GM21390 (cell line): ENCODE data around the gene SIPA1L2.
"Not testable (repeated sequence)": the region's sequence is repeated elsewhere in the genome, so short reads cannot be mapped to it uniquely, and the experiment has no call there.

Experiments used
- ATAC-seq: cut with Tn5 transposase; IDR thresholded peaks from one replicate; pipeline ENCODE4 v1.9.1; 2021; ENCODE audit not compliant: unreplicated experiment

Gene SIPA1L2

DNA sequence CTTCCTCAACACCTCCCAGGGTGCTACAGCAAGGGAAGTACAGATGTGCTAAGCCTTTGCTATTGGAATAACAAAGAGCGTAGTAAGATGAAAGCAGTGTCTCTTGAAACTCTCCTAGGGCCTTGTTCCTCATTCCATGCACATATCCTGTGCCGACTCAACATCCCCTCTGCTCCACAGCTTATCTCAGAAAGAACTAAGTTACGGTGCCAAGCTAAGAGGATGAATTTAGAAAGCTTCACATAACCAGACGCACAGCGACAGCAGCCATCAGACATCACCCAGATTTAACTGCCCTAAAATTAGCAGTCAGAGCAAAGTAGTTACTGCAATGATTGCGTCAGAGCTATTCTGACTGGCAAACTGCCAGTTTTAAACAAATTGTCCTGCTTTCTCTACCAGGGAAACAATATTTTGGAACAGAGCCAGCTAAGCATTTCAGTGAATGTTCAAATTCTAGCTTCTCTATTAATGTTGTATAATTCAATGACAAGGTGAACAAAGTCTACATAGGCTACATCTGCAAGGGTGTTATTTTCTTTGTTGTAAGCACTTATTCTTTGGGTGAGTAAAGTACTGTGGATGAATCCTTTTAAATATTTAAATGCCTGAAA, 9.5 kb downstream of the SIPA1L2 start:
- ATAC-seq, result no peak

DNA sequence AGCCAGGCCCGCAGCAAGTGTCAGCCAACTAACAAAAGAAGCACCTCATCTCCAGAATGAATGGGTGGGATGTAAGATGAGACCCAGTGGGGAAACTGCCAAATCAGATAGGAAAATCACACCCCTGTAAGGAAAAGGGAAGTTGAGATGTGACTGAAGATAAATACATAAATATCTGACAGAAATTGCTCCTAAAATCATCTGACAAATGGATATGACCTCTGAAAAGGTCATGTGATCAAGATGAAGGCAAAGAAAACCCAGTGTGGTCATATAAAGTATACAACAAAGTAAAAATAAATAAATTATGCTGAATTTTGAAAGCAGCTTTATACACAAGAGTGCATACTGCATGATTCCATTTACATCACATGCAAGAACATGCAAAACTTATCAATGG, 12.7 kb downstream of the SIPA1L2 start:
- no peak for ATAC-seq

DNA sequence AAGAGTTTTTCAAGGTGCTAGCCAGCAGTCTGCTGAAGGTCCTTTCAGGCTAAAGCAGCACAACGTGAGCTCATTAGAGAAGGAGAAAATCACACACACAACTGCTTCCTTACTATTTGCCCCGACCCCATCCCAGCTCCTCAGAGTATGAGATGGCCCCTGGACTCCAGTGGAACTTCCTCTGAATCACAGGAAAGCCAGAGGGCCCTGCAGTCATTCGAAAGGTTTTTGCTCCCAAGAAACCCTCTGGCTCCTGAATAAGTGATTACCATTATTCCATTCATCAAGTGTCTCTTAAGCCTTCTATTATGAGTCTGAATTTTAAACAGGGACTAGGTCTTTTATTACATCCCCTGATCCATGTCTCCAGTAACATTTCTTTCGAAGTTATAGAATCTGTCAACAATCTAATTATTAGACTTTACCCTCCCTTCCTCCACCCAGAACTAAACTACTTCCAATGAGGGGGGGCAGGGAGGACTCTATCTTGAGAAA, 14.6 kb downstream of the SIPA1L2 start:
- ATAC-seq, result no peak

DNA sequence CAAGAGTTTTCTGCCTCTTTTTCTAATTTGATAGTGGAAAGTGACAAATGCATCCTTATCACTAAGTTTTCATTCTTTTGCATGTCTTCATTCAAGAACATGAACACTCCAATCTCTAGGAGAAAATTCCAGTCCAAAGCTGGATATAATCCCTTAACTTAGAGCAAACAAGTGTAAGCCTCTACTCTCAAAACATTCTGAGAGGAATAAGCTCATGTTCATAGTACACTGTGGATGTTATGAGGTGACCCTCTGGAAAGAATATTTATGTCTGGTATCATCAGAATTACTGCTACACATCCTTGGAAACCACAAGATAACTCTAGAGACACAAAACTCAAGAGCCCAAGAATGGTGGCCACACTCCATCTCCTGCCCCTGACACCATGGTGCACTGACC, 15.1 kb downstream of the SIPA1L2 start:
- no peak for ATAC-seq

DNA sequence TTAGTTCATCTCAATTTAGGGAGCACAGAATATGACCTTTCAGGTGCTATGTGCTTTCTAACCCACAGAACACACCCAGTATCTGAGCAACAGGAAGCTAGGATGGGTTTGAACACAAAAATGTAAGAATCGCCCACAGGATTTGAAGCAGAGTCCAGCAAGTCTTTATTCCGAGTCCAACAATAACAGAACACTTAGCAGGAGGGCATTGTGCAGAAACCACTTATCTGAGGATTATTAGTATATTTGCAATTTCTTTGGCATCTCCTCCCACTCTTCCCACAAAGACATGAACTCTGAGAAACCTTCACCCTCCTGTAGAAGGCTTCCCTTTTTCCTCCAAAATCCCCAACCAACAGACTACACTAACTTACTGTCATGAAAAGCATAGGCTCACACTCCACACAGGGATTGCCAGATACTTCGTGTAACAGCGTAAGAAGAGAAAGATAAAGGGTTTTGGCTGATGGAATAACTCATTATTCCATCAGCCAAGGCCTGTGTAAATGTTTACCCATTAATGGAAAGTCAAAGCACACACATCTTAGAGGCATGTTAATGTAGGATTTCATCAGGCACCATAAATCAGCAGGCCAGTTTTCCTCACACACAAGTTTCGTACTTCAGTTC, 16.1 kb downstream of the SIPA1L2 start:
- ATAC-seq, result no peak

DNA sequence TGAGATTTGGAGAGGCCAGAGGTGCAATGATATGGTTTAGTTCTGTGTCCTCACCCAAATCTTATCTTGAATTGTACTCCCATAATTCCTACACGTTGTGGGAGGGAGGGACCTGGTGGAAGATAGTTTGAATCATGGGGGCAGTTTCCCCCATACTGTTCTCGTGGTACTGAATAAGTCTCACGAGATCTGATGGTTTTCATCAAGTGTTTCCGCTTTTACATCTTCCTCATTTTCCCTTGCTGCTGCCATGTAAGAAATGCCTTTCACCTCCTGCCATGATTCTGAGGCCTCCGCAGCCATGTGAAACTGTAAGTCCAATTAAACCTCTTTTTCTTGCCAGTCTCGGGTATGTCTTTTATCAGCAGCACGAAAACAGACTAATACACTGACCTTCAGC, 17.1 kb downstream of the SIPA1L2 start:
- not testable (repeated sequence) for ATAC-seq

DNA sequence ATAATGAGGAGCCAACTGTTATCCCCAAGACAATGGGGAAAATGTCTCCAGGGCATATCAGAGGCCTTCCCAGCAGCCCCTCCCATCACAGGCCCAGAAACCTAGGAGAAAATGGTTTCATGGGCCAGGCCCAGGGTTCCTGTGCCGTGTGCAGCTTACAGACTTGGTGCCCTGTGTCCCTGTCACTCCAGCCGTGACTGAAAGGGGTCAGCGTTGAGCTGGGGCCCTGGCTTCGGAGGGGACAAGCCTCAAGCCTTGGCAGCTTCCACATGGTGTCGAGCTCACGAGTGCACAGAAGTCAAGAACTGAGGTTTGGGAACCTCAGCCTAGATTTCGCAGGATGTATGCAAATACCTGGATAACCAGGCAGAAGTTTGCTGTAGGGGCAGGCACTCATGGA, 18.1 kb downstream of the SIPA1L2 start:
- no peak for ATAC-seq

DNA sequence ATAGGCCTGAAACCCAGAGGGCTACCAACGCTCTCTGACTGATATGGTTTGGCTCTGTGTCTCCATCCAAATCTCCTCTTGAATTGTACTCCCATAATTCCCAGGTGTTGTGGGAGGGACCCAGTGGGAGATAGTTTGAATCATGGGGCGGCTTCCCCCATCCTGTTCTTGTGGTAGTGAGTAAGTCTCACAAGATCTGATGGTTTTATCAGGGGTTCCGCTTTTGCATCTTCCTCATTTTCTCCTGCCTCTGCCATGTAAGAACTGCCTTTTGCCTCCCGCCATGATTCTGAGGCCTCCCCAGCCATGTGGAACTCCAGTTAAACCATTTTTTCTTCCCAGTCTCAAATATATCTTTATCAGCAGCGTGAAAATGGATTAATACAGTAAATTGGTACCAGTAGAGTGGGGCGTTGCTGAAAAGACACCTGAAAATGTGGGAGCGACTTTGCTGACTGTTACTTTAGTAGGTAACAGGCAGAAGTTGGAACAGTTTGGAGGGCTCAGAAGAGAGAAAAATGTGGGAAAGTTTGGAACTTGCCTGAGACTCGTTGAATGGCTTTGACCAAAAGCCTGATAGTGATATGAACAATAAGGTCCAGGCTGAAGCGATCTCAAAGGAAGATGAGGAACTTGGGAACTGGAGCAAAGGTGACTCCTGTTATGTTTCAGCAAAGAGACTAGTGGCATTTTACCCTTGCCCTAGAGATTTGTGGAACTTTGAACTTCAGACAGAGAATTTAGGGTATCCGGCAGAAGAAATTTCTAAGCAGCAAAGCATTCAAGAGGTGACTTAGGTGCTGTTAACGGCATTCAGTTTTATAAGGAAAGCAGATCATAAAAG, 18.8 kb downstream of the SIPA1L2 start:
- not testable (repeated sequence) for ATAC-seq

DNA sequence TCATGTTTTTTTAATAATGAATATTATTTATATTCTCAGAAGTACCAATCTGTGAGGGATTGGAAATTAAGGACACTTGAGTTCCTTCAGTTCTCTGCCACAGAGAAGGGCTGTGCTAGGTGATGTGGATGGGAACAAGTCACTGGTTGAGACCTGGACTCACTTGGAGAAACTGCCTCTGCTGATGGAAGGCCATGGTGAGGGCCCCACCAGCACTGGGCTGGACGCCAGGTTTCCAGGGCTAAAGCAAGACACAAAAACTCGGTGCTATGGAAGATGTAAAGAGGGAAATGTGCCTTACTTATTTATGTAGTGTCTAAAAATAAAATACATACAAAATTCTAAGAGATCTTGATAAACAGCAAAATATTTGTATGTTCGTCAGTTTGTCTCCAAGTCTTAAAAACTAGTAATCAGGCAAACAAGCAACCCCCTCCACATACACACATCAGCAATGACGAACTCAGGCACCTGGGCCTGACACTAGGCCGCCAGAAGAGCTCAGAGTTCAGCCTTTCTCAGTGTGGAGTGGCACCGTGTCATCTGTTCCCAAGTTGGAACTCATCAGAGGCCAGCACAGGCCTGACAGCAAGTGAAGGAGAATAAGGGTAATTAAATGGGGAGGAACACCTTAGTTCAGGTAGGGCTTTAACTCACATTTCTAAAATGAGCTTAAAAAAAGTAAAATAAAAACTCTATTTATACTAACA, 19.6 kb downstream of the SIPA1L2 start:
- no peak for ATAC-seq

DNA sequence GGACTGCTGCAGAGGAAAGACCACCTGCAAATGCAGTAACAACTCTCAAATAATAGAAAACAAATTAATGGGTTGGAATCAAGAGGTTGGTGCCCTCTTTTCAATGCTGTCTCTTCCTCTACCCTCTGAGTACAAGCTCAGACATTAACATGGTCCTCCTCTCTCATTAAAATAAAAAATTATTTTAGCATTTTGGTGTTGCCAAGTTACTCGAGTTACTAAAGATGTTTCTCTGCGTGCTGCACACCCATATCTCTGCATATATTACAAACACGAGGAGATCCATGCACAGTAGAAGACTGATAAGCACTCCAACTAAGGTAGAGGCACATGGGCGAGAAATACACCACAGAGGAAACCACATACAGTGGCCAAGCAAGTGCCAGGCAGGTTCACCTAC, 21.5 kb downstream of the SIPA1L2 start:
- ATAC-seq, result no peak

DNA sequence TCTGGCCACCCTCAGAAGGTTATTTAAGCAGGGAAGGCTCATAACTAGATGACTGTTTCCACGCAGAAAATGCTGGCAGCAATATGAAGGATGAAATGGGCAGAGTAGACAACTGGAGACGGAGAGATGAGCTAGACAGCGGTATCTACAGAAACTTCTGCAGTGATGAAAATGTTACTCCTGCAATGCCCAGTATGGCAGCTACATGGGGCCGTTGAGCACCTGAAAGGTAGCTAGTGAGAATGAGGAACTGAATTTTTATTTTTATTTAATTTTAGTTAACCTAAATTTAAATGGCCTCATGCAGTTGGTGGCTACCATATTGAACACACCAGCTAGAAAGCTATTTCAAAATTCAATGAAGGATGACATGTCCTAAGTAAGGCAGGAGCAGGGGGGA, 27.3 kb downstream of the SIPA1L2 start:
- no peak for ATAC-seq

DNA sequence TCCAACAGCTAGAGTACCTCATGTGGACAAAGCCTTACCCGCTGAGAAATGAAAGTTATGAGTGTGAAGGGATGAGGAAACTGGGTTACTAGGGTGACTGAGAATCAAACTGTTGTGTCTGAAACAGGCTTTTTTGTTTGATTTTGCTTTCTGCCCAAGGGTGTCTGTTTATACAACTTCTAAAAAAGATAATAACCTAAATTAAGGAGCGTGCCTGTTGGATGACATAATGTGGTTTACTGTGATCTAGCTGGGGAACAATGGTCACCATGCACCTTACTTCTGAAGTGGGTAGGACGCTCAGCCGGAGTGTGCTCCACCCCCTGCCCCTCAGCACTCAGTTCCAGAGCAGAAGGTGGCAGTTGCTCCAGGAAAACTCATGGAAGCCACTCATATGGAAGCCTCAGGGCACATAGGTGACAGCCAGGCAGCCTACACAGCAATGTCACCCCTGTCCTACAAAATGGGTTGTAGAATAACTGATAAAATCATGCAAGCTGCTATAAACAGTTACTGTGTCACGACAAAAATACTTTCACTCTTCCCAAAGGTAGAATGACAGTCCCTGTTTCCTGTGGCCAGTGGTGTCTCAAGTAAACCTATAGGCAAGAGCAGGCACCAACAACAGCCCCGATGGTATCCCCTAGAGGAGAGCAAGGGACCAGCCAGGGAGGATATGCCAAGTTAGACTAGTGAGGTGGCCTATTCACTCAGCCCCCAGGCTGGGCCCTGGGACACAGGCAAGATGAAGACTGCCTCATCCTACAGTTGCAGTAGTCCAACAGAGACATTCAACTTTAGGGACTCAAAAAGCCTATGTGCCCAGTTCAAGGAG, 29.3 kb downstream of the SIPA1L2 start:
- peak; percentile 37 for ATAC-seq

DNA sequence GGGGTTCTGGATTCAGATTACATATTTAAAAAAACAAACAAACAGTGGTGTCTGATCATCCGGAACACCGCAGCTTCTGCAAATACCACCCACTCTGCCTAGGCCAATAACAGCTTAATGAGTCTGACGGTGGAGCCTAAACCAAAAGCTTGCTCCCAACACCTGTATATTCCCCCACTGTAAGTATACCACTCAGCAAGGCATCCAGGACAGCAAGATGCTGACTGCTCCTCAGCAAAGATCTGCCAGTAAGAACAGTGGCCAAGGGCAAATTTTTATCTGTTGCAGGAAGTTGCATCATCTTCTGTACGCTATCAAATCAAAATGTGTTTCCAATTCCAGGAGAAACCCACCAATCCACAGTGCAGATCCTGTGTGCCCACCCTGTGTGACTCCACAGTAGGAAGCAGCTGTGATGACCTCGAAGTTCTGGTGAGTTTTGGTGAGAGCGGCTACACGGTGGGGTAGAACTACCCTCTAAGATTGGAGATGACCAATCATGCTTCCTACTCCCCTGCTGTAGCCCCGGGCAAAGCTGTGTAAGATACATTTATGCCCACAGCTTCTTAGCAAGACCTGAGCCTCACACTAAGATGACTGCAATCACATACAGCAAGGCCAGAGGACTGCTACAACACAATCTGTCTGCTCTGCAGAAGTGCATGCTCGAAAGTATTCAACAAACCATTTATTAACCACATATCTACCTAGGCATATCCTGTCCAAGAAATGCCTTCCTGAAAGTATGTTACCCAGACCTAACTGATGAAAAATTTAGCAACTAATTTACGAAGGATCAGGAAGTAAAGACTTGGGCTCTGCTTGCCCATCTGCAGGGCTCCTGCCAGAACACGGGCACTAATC, 30.5 kb downstream of the SIPA1L2 start:
- peak; percentile 56 for ATAC-seq

DNA sequence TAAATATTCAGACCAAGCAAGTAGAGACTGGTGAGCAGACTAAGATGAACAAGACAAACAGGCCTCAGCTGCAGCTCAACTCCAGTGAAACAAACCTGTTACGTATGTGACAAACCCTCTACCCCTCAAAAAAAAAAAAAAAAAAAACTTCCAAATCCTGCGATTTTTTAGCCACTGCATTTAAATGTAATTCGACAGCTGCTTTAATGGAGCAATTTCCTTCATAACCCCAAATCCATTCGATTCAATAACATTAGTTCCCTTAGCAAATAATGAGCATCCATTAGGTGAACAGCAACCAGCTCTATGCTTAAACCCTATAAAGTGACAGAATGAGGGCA, 31.1 kb downstream of the SIPA1L2 start:
- ATAC-seq, result no peak

DNA sequence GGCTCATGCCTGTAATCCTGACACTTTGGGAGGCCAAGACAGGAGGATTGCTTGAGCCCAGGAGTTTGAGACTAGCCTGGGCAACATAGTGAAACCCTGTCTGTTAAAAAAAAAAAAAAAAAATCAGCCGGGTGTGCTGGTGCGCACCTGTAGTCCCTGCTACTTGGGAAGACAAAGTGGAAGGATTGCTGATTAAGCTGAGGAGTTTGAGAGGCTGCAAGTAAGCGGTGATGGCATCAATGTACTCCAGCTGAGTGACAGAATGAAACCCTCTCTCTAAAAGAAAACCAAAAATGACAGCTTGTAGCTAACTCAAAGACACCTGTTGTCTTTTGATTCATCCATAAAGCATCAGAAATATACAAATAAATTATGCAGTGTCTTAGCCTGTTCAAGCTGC, 31.8 kb downstream of the SIPA1L2 start:
- ATAC-seq, result no peak

DNA sequence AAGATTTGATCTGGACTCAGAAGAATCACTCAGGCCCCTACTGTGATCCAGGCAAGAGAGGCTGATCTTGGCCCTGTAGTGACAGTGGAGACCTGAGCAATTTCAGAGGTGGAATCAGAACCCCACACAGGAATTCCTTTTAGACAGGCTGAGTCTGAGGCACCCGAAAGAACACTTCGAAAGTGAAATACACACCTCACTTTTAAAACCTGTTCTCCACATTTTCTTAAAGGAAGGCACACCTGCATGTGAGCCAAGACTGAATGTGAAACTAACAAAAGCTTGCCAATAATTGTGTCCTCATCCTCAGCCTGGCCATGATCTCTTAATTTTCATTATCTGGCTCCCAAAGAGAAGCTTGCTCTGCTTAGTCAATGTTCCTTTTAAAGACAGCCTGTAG, 32.2 kb downstream of the SIPA1L2 start:
- ATAC-seq, result peak; percentile 53

DNA sequence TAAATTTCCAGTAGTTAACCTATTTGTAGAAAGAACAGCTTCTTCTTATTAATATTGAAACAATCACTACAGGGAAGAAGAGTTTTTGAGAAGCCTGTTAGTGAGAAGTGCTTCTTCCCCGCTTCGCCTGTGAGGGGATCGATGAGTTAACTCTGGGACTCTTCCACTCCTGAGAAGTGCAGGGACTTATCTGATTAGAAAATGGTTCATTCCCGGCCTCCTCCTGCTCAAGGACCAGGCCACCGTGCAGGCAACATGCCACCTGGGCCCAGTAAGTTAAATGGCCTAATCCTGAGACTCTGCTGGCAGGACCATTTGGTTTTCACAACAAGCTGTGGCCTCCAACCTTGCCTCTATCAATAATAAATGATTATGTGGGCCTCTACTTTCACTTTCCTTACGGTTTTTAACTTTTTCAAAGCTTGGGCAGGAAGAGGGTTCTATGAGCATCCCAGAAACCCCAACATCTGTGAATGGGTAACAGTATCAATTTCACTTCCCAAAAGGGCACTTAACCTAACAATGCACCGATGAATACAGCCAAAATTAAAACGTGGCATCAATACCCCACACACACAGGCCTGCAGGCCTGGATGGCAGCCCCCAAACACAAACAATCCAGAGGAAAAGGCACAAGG, 33.1 kb downstream of the SIPA1L2 start:
- no peak for ATAC-seq

DNA sequence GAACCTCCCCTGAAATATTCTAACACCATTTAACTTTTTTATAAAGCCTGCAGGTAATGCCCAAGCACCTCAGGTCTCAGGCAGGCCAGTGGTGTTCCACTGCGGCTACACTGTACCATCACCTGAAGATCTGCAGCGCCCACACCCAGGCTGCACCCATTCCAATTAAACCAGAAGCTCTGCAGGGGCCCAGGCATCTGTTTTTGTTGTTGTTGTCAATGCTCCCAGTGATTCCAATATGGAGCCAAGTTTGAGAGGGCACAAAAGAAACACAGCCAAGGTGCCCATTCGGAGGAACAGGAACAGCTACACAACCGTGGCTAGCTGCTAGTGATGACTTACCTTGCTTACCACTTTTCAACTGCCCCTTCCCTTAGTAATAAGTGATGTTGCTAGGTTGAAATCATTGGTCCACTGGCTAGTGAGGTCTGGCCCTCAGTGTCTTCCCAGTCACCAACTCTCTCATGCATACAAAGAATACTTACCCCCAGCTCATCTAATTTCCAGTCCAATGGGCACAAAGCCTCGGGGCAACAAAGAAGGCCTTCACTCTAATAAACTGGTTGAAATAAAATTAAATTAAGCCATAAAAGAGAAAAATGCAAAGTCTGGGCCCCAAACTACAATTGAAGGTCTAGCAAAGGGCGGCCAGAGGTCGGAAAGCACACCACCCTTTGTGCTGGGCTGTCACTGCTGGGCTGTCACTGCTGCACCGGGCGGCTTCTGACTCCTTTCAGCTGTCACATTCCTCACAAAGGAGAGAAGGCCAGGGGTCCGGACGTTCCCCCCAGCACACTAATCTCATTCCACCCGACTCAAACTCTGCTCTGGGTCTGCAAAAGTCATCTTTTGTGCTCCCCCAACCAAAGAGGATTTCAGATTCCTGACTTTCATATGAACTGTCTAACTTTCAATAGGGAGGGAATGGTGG, 34.9 kb downstream of the SIPA1L2 start:
- no peak for ATAC-seq
